ENCODE results near the gene MALAT1.

Gene MALAT1

GRCh38 chr11:65479184-65480145, 19.4 kb upstream of the MALAT1 start:
- DNase-seq (ENCODE audit: low read depth), result no peak

DNA sequence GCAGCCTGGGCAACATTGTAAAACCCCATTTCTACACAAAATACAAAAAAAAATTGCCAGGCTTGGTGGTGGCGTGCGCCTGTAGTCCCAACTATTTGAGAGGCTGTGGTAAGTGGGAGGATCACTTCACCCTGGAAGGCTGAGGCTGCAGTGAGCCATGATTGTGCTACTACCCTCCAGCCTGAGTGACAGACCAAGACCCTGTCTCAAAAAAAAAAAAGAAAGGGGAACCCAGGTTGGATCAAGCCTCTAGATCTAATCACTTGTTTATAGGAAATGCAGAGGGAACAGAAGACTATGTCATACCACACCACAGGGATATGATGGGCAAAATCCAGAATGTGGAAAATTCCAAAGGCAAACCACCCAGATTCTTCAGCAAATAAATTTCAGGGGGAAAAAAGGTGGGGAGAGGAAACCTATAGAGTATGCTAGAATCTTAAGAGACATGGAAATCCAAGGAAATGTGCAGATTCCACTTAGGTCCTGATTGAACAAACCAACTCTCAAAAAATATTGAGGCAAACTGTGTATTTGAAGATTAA, 16.5 kb upstream of the MALAT1 start:
- DNase-seq (ENCODE audit: low read depth), result no peak

DNA sequence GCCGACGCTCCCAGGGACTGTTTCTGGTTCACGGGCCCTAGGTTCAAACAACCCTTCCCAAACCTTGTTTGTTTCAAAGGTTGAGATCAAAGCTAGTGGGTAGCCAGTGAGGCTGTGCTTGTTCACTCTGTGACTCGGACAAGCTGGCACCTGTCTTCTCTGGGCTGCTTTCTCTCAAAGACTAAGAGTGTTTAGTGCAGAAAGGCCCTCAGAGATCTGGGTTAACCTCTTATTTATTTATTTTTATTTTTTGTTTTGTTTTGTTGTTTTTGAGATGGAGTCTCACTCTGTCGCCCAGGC, 13.0 kb upstream of the MALAT1 start:
- no peak for DNase-seq (ENCODE audit: low read depth)

DNA sequence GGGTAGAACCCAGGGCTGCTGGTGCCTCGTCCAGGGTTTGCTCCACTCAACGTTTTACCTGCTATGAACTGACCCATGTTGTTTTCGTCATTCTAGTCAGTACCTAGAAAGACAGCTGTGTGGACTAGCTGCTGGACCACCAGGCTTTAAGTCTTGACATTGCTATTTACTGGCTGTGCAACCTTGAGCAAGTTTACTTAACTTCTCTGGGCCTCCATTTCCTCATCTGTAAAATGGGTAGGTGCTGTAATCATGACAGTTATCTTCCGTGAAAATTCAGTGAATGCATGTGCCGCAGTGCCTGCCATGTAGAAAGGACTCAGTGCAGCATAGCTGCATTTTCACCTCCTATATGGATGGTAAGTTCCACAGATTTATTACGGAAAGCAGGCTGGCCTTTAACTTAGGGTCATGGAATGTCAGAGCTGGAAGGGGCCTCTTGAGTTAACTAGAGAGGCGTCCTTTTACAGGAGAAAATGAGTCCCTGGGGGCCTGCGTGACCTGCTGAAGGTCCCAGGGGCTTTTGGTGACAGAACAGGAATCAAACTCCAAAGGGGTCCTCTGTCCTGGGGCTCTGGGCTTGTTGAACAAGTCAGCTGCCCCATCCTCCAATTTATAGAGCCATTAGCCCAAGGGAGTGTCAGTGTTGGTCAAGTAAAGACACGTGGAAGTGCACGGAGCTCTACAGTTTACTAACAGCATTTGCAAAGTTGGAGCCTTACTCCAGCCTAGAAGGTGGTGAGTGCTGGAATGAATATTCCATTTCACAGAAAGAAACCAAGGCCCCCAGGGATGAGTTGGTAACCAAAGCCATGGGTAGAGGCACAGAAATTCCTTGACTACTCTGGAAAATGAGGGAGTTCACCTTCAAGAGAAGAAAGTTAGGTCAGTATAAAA, 12.0 kb upstream of the MALAT1 start:
- no peak for DNase-seq (ENCODE audit: low read depth)

- DNase-seq (ENCODE audit: low read depth), result no peak
Observed at GRCh38 chr11:65487467-65488272, 11.2 kb upstream of the MALAT1 start.

DNA sequence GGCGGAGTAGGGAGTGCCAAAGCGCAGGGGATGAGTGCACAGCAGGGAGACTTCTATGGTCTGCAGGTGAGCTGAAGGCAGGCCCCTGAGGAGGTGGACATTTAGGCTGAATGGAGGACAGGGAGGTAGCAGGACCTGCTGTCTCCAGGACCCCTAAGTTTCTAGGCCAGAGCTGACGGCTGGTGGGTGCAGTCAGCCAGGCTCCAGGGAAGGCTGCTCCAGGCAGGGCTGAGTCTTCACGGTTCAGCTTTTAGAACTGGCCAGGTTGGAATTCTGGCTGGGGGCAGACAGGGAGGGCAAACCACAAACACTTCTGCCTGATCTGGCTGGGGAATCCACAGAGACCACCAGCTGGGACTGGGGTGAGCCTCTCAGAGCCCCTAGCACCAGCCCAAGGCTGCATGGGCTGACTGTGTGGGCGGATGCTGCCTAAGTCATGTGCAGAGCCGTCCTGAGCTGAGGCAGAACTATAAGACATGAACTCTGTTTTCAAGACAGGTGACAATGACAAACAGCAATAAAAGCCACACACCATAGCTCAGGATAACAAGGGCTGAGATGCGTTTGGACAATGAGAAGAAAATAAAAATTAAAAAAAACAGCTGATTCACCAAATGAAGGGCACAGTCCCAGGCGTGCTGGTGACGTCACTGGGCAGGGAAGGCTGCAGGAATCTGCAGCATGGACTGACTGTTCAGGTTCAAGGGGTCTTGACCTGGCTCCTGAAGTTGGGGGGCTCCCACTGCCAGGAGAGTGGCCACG, 10.4 kb upstream of the MALAT1 start:
- no peak for DNase-seq (ENCODE audit: low read depth)

DNA sequence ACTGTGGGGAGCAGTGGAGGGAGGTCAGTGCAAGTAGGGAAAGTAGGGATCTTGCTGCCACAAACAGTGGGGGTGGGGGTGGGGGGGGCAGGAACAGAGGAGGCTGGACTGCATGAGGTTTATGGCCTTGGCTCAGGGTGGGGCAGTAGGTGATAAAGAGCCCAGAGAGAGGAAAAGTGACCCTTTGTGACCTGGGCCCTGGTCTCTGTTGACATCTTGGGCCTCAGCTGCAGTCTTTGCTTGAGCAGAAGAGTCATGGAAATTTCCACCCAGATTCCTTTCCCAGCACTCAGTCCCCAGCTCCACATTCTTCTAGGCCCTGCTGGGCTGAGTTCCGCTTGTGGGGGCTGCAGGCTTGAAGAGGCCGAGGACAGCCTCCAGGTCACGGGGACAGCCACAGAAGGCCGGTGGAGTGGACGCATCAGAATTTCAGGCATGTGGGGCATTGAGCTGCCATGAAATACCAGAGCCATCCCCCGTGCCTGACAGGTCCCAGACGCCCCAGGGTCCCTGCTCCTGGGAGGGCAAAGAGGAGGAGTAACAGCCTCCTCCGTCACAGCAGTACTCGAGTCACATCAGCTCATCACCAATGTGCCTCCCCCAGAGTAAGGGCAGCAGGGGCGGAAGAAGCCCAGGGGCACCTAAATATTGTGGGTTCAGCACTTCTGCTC, 9.7 kb upstream of the MALAT1 start:
- DNase-seq (ENCODE audit: low read depth), result no peak

GRCh38 chr11:65489706-65490320, 9.0 kb upstream of the MALAT1 start:
- no peak for DNase-seq (ENCODE audit: low read depth)

- DNase-seq (ENCODE audit: low read depth), result no peak
Observed at GRCh38 chr11:65491163-65491465, 7.7 kb upstream of the MALAT1 start.

DNA sequence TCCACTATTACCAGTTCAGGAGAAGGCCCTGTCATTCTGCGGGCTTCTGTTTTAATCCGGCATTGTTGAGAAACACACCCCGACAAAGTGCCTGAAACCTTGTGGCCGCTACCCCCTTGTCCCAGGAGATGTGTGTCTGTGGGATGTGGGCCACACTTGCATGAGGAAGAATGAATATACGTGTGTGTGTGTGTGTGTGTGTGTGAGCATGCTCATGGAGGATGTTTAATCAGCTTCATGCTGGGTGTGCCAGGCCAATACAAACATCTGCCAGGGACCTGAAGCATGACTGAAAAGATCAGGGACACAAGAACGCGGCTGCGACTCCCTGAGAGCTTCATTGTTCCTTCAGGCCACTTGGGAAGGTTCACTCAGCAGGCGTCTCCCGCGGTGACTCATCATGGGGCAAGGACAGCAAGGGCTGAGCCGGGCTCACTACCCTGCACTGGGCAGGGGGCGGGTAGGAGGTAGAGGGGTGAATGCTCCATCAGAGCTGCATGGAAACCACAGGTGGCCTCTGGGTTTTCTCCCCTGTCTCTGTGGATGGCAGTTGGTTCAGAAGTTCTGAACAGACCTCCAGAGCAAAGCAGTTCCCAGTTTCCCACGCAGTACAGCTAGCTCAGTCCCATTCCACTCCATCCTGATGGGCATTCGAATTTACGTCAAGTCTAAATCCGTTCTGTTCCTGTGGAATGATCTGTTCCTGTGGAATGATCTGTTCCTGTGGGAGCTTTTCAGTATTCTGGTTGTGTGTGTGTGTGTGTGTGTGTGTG, 7.0 kb upstream of the MALAT1 start:
- DNase-seq (ENCODE audit: low read depth), result no peak

GRCh38 chr11:65492387-65492636, 6.5 kb upstream of the MALAT1 start:
- DNase-seq (ENCODE audit: low read depth), result no peak

DNA sequence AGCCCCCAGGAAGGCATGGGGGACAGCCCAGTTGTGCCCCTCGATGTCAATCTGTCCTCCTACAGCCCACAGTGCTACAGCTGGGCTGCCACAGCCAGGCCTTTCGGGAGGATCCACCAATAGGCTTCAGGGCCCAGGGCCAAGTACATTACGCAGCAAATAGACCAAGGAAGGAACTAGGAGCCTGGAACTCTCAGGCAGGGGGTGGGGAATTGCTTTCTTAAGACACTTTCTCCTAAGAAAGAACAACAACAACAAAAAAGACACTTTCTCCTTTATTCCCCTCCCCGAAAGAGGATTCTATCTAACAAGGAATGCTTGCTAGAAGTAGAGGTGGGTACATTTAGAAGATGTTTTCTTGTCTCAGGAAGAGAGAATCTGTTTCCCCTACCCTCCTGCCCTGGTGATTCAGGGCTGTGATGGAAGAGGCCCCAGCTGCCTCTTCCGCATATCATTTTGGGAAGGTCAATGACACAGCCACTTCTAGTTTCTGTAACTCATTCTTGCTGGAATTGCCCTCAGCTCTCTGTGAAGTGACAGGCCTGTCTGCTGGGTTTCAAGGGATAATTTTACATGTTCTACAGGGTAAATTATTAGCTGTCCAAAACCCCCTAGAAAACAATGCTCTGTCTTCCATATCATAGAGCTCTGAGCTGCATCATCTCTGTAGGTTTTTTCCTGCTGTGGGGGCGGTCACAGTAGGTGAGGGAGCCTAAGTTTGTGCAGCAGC, 6.0 kb upstream of the MALAT1 start:
- no peak for DNase-seq (ENCODE audit: low read depth)

GRCh38 chr11:65493367-65494176, 5.3 kb upstream of the MALAT1 start:
- no peak for DNase-seq (ENCODE audit: low read depth)

DNA sequence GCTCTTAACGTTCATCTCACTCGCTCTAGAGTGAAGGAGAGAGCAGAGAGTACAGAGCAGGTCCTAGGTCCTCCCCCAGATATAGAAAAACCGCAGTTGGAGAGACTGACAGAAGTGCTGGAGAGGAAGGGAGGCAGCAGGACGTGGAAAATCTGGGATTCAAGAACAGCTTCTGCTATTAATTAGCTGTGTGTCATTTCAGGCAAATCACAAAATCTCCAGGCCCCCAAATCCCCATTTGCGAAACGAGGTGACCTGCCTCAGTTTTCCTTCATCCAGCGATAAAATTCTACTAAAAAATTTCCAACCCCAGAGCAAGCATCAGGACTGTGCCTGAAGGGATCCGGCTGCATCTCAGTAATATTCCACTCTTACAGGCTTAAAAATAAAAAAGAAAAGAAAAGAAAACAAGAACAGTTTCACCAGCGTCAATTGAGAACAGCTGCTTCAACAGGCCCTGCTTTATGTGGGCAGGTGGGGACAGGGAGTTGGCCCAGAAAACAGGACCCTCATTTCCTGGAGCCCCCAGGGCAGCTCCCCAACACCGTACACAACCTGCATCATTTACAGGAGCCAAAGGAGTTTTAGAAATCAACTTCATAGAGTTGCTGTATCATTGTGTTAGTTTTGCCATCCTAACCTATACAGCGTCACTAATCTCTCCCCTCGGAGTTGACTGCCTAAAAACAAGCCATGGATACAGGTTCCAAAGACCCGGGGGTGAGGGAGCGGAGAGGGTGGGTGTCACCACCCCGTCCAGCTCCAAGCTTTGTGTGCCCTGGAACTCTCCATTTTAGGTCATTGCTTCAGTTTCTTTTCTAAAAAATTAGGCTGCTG, 2.3 kb upstream of the MALAT1 start:
- DNase-seq (ENCODE audit: low read depth), result no peak

- peak; percentile 100 for DNase-seq (ENCODE audit: low read depth)
Observed at GRCh38 chr11:65497141-65498041, 1.5 kb upstream of the MALAT1 start.

DNA sequence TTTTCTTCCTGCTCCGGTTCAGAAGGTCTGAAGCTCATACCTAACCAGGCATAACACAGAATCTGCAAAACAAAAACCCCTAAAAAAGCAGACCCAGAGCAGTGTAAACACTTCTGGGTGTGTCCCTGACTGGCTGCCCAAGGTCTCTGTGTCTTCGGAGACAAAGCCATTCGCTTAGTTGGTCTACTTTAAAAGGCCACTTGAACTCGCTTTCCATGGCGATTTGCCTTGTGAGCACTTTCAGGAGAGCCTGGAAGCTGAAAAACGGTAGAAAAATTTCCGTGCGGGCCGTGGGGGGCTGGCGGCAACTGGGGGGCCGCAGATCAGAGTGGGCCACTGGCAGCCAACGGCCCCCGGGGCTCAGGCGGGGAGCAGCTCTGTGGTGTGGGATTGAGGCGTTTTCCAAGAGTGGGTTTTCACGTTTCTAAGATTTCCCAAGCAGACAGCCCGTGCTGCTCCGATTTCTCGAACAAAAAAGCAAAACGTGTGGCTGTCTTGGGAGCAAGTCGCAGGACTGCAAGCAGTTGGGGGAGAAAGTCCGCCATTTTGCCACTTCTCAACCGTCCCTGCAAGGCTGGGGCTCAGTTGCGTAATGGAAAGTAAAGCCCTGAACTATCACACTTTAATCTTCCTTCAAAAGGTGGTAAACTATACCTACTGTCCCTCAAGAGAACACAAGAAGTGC, 661 bp upstream of the MALAT1 start:
- peak; percentile 56 for DNase-seq (ENCODE audit: low read depth)

All from CMK (cell line).